ENCODE data around the gene DNASE1L3.

The DNASE1L3 gene

GRCh38 chr3:58153371-58153770 lies 57.4 kb downstream of the DNASE1L3 start:
- no peak for TF ChIP-seq BHLHE40 (IDR thresholded peaks at IDR 0.05; ENCODE audit: borderline replicate concordance)
- TF ChIP-seq CTBP1 (IDR thresholded peaks at IDR 0.05; ENCODE audit: borderline replicate concordance), result no peak
- TF ChIP-seq NFRKB (IDR thresholded peaks at IDR 0.05), result no peak
- no peak for TF ChIP-seq FOXK2 (IDR thresholded peaks at IDR 0.05)
- TF ChIP-seq ZNF384 (IDR thresholded peaks at IDR 0.05), result no peak
- no peak for TF ChIP-seq TARDBP (IDR thresholded peaks at IDR 0.05)
- TF ChIP-seq SP1 (IDR thresholded peaks at IDR 0.05), result no peak
- no peak for TF ChIP-seq ARNT (IDR thresholded peaks at IDR 0.05)
- no peak for TF ChIP-seq HDGF (IDR thresholded peaks at IDR 0.05; ENCODE audit: borderline replicate concordance)
- no peak for TF ChIP-seq LEF1 (IDR thresholded peaks at IDR 0.05; ENCODE audit: borderline replicate concordance)
- TF ChIP-seq FOXA1 (IDR thresholded peaks at IDR 0.05), result no peak
- TF ChIP-seq PKNOX1 (IDR thresholded peaks at IDR 0.05), result no peak
- TF ChIP-seq SUZ12 (IDR thresholded peaks at IDR 0.05), result no peak
- no peak for TF ChIP-seq FOXM1 (IDR thresholded peaks at IDR 0.05; ENCODE audit: borderline replicate concordance)
- TF ChIP-seq L3MBTL2 (conservative IDR thresholded peaks at IDR 0.05), result no peak
- TF ChIP-seq ELF4 (IDR thresholded peaks at IDR 0.05), result no peak
- DNase-seq (ENCODE audit: extremely low spot score), result no peak
- ChIA-PET CTCF (no interaction called here), POLR2A (no interaction called here)

GRCh38 chr3:58152225-58153015 lies 58.4 kb downstream of the DNASE1L3 start:
- POLR2A ChIA-PET, result no interaction called here

GRCh38 chr3:58151637-58152036 lies 59.1 kb downstream of the DNASE1L3 start:
- DNase-seq (ENCODE audit: extremely low spot score), result no peak
- TF ChIP-seq ELF4 (IDR thresholded peaks at IDR 0.05) (no peak), ZNF384 (IDR thresholded peaks at IDR 0.05) (no peak), ARNT (IDR thresholded peaks at IDR 0.05) (no peak), PKNOX1 (IDR thresholded peaks at IDR 0.05) (no peak), FOXK2 (IDR thresholded peaks at IDR 0.05) (no peak), L3MBTL2 (conservative IDR thresholded peaks at IDR 0.05) (no peak), SP1 (IDR thresholded peaks at IDR 0.05) (no peak), SUZ12 (IDR thresholded peaks at IDR 0.05) (no peak), NFRKB (IDR thresholded peaks at IDR 0.05) (no peak), TARDBP (IDR thresholded peaks at IDR 0.05) (no peak), FOXA1 (IDR thresholded peaks at IDR 0.05) (no peak), HDGF (IDR thresholded peaks at IDR 0.05; ENCODE audit: borderline replicate concordance) (no peak), LEF1 (IDR thresholded peaks at IDR 0.05; ENCODE audit: borderline replicate concordance) (no peak), CTBP1 (IDR thresholded peaks at IDR 0.05; ENCODE audit: borderline replicate concordance) (no peak), FOXM1 (IDR thresholded peaks at IDR 0.05; ENCODE audit: borderline replicate concordance) (no peak), BHLHE40 (IDR thresholded peaks at IDR 0.05; ENCODE audit: borderline replicate concordance) (no peak)
- ChIA-PET CTCF (no interaction called here), POLR2A (no interaction called here)

More at GRCh38 chr3:58152225-58153015, 58.4 kb downstream of the DNASE1L3 start:
- CTCF ChIA-PET, result no interaction called here
- TF ChIP-seq TARDBP (IDR thresholded peaks at IDR 0.05) (no peak), BHLHE40 (IDR thresholded peaks at IDR 0.05; ENCODE audit: borderline replicate concordance) (no peak), FOXA1 (IDR thresholded peaks at IDR 0.05) (no peak), NFRKB (IDR thresholded peaks at IDR 0.05) (no peak), PKNOX1 (IDR thresholded peaks at IDR 0.05) (no peak), CTBP1 (IDR thresholded peaks at IDR 0.05; ENCODE audit: borderline replicate concordance) (no peak), L3MBTL2 (conservative IDR thresholded peaks at IDR 0.05) (no peak)
- DNase-seq (ENCODE audit: extremely low spot score), result no peak

- POLR2A ChIA-PET, result no interaction called here
Measured at GRCh38 chr3:58150810-58151199, 60.0 kb downstream of the DNASE1L3 start.

GRCh38 chr3:58150130-58150809 lies 60.5 kb downstream of the DNASE1L3 start:
- no peak for TF ChIP-seq TARDBP (IDR thresholded peaks at IDR 0.05)
- no peak for TF ChIP-seq FOXK2 (IDR thresholded peaks at IDR 0.05)
- no peak for TF ChIP-seq L3MBTL2 (conservative IDR thresholded peaks at IDR 0.05)
- no peak for TF ChIP-seq BHLHE40 (IDR thresholded peaks at IDR 0.05; ENCODE audit: borderline replicate concordance)
- TF ChIP-seq FOXM1 (IDR thresholded peaks at IDR 0.05; ENCODE audit: borderline replicate concordance), result no peak
- TF ChIP-seq CTBP1 (IDR thresholded peaks at IDR 0.05; ENCODE audit: borderline replicate concordance), result no peak
- no peak for TF ChIP-seq ZNF384 (IDR thresholded peaks at IDR 0.05)
- TF ChIP-seq PKNOX1 (IDR thresholded peaks at IDR 0.05), result no peak
- no peak for TF ChIP-seq ELF4 (IDR thresholded peaks at IDR 0.05)
- TF ChIP-seq FOXA1 (IDR thresholded peaks at IDR 0.05), result no peak
- TF ChIP-seq LEF1 (IDR thresholded peaks at IDR 0.05; ENCODE audit: borderline replicate concordance), result no peak
- no peak for TF ChIP-seq ARNT (IDR thresholded peaks at IDR 0.05)
- TF ChIP-seq HDGF (IDR thresholded peaks at IDR 0.05; ENCODE audit: borderline replicate concordance), result no peak
- POLR2A ChIA-PET, result no interaction called here
- no peak for DNase-seq (ENCODE audit: extremely low spot score)
- CTCF ChIA-PET, result interaction anchor here (0.5 kb wide), 1 partner anchor 17 kb away, joined by 3 read pairs; no protein-coding TSS in a partner anchor

More at GRCh38 chr3:58150810-58151199, 60.0 kb downstream of the DNASE1L3 start:
- CTCF ChIA-PET, result no interaction called here
- TF ChIP-seq HDGF (IDR thresholded peaks at IDR 0.05; ENCODE audit: borderline replicate concordance), result no peak
- no peak for DNase-seq (ENCODE audit: extremely low spot score)
